ENCODE results near the gene FCAR.

DNA sequence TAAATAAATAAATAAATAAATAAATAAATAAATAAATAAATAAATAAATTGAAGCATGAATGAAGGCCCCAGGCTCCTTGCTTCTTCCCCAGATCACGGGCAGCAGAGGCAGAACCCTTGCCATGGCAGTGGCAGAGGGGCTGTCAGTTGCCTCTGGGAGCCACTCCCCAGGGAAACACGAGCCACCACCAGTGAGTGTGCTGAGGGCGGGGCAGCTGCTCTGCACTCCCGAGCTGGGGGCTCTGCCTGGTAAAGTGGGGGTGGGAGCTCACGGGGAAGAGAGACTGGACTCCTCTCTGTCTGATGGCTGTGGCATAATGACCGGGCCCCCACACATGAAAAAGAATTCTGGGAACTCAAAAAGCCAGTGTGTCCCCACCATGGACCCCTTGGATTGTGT lies 7.8 kb downstream of the FCAR start:
- TF ChIP-seq TAF1 (IDR thresholded peaks at IDR 0.05; ENCODE audit: borderline replicate concordance, low read depth, low read length) (no peak), POLR2AphosphoS5 (IDR thresholded peaks at IDR 0.05; ENCODE audit: low read depth, low read length) (no peak), POLR2A (IDR thresholded peaks at IDR 0.05; ENCODE audit: low read depth, low read length) (no peak)

Measured in GM12892 (cell line).